Sigmoid colon (tissue), 4 donors: ENCODE results near the gene HRH2.

Source experiments
- POLR2A ChIP-seq, 2 donors: fragments of 450-650 bp; IDR thresholded peaks; one replicate each; pipeline ENCODE4 v1.6.1; 2016; ENCODE audit warnings: antibody characterized with exemption in 2 of 2, mild to moderate bottlenecking in 2 of 2, moderate library complexity in 2 of 2
- POLR2AphosphoS5 ChIP-seq, 4 donors: sonication (generic); formaldehyde crosslinking; IDR thresholded peaks; one replicate each; pipeline ENCODE4 v1.6.1; 2017; ENCODE audit warnings: antibody characterized with exemption in 4 of 4

- TF ChIP-seq POLR2A (IDR thresholded peaks at IDR 0.05): no peak
- TF ChIP-seq POLR2AphosphoS5 (IDR thresholded peaks at IDR 0.05): no peak
Observed at GRCh38 chr5:175683921-175684320, 26.1 kb downstream of the HRH2 start.
